ENCODE data around the gene CACNA1I.

- TF ChIP-seq CTCF (IDR thresholded peaks at IDR 0.05) (no peak), EZH2 (IDR thresholded peaks at IDR 0.05) (no peak), EZH2phosphoT487 (IDR thresholded peaks at IDR 0.05) (no peak)
These were observed at the start of gene CACNA1I for GRCh38 chr22:39570665-39571064.
